ENCODE data around the gene CR1.
A peak's percentile ranks its signal among the peaks of the same experiment; 100 is the strongest.

Gene CR1

DNA sequence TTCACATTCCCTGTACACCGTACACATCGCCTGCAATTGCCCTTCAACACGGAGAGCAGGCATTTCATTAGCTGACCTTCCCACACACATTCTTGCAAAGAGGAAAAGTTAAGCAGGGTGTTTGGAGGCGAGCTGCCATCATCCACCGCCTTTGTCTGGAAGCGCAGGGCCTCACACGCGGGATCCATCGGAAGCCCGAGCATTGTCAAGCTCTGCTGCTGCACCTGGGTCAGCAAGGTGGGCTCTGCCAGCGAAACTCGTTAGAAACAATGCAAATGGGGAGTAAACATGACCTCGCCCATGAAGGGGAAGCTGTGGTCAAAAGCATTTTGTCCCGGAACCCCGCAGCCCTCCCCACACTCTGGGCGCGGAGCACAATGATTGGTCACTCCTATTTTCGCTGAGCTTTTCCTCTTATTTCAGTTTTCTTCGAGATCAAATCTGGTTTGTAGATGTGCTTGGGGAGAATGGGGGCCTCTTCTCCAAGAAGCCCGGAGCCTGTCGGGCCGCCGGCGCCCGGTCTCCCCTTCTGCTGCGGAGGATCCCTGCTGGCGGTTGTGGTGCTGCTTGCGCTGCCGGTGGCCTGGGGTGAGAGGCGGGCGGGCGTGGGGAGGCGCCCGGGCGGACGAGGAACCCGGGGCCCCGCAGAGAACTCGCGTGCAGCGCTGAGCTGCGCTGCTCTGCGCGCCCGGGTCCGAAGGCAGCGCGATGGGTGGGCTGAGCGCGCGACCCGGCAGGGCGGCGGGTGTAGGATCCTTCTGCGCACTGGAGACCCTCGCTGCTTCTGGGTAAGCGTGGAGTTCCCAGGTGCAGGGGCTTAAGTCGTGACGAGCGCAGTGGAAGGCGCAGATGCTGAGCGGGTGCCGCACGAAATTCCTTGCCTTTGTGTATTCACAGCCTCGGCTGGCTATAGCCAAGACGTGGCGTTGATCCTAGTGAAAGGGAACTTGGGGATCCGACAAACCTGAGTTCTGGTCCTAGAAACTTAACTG, at the start of gene CR1:
TSS of gene CR1 (plus strand) at position 357 of the 992 bp plus-strand sequence. CDS start at position 468, 111 bp downstream.
- ATAC-seq (peak; percentile 70), DNase-seq (peak; percentile 23 to 46)
- Mint-ChIP-seq H3K4me1 (peaks cover 23% of the 10 kb centered on the region), H3K27me3 (peaks cover 18% of the 10 kb centered on the region), H3K27ac (peak within 1 kb of the TSS in 1 of 2 donors; percentile 65), H3K9me3 (no peaks in the 10 kb centered on the region), H3K4me3 (peak within 1 kb of the TSS; percentile 79 to 85)

DNA sequence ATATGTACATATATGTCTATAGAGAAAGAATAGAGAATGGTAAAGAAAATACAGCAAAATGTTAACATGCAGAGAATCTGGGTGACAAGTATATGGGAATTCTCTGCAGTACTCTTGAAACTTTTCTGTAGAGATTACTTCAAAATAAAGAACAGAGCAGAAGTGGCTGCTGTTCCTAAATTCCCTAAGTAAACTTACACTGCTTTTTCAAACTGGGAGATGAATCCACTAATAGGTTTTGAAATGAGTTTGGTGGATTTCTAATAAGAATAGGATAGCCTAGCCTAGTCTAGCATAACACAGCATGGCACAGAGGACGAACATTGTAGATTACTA, 42.3 kb upstream of the CR1 start:
- H3K9me3 Mint-ChIP-seq = no peaks in the 10 kb centered on the region
- no peak for DNase-seq
- H3K27me3 Mint-ChIP-seq = peaks cover 17% of the 10 kb centered on the region
- no peak for ATAC-seq
- no peaks in the 10 kb centered on the region for H3K4me1 Mint-ChIP-seq
- H3K27ac Mint-ChIP-seq = no peak overlapping the region
- peak overlapping the region; percentile 63 to 73 for H3K4me3 Mint-ChIP-seq

DNA sequence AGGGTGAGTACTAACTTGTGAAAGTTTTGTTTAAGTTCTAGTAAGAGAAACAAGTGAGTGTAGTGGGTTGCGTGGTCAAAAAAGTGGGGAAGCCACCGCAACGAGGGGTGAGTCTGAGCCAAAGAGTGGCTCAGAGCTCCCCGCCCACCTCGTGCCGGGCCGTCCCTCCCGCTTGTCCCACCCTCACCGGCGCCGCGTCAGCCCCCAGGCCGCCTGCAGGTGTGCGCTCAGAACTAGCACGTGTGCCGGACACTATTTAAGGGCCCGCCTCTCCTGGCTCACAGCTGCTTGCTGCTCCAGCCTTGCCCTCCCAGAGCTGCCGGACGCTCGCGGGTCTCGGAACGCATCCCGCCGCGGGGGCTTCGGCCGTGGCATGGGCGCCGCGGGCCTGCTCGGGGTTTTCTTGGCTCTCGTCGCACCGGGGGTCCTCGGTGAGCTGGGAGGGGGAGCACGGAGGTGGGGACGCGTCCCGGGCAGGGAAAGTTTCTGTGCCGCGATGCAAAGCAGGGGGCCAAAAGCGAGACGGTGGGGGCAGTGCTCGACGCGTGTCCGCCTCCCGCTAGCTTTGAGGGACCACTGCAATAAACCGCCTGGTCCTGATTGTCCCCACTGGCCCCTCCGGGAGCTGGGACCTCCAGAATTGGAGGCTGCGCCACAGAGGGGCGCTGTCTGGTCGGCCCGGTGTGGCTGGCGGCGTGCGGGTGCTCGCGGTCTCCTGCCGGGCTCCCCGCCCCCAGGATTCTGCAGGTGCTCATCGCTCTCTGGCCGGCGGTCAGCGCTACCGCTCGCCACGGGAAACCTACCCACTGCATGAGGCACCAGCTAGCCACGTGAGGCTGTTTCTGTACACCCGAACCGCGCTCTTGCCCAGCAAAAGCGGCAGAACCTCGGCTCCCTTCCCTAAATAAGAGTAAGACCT, 41.7 kb upstream of the CR1 start, which contains the start of gene CR2:
TSS of gene CR2 (plus strand) at position 283 of the 919 bp plus-strand sequence. CDS start at position 374, 91 bp downstream.
- Mint-ChIP-seq H3K4me3 (peak within 1 kb of the TSS; percentile 63 to 73), H3K4me1 (no peaks in the 10 kb centered on the region), H3K9me3 (no peaks in the 10 kb centered on the region), H3K27ac (no peak within 1 kb of the TSS), H3K27me3 (peaks cover 17% of the 10 kb centered on the region)
- peak; percentile 55 to 56 for DNase-seq
- peak; percentile 89 for ATAC-seq

DNA sequence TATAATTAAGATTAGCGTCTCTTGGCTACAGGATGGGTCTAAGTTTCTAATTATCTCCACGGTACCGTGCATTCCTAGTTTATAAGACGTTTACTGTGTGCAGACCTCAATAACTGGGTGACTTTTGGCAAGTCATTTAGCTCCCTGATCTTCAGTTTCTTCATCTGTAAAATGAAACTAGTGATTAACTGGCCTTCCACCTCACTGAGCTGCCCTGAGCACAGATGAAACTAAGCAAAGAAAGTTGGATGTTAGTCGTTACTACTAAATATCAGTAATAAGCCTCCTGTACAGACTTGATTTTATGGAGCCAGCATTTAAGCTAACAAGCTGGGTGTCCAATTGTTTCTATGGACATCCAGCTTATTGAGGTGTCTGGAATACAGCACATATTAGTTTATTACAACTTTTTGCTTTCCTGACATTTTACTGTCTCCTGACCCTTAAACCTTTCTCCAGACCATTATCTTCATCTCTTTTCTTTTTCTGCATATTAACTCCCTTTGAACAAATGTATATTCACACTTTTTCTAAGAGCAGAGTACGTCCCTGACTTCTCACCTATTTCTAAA, 40.7 kb upstream of the CR1 start:
- peak; percentile 44 for ATAC-seq
- Mint-ChIP-seq H3K27ac (no peak overlapping the region), H3K4me1 (peaks cover 5% of the 10 kb centered on the region), H3K27me3 (peaks cover 10% of the 10 kb centered on the region), H3K9me3 (no peaks in the 10 kb centered on the region), H3K4me3 (peak overlapping the region; percentile 63 to 73)
- no peak for DNase-seq

- DNase-seq (no peak), ATAC-seq (no peak)
- Mint-ChIP-seq H3K27me3 (no peaks in the 10 kb centered on the region), H3K4me1 (peaks cover 24% of the 10 kb centered on the region), H3K4me3 (no peak overlapping the region), H3K27ac (no peak overlapping the region), H3K9me3 (no peaks in the 10 kb centered on the region)
Measured at GRCh38 chr1:207458414-207458813, 37.5 kb upstream of the CR1 start.

GRCh38 chr1:207459008-207459407, 36.9 kb upstream of the CR1 start:
- H3K4me3 Mint-ChIP-seq = no peak overlapping the region
- no peaks in the 10 kb centered on the region for H3K9me3 Mint-ChIP-seq
- peak in 1 of 2 donors; percentile 10 for DNase-seq
- no peaks in the 10 kb centered on the region for H3K27me3 Mint-ChIP-seq
- H3K27ac Mint-ChIP-seq = no peak overlapping the region
- peak; percentile 37 for ATAC-seq
- peaks cover 30% of the 10 kb centered on the region for H3K4me1 Mint-ChIP-seq

DNA sequence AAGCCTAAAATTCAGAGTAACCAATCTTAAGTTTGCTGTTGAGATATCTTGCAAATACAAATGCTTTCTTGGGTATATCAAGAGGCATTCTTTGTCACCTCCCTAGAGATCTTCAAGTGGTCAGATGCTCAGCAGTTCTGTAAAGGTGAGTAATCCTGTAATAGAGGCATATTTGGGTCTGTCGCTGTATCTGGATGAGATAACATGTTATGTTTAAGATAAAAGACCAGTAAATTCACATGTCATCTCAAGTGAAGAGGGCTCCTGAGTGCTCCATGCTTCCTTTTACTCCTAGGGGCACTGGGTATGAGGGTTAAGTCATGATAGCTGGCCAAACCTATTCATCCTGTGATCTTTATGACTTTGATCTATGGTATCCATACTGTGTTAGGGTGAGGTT, 34.3 kb upstream of the CR1 start:
- Mint-ChIP-seq H3K9me3 (no peaks in the 10 kb centered on the region), H3K4me1 (peaks cover 38% of the 10 kb centered on the region), H3K27me3 (no peaks in the 10 kb centered on the region), H3K27ac (no peak overlapping the region), H3K4me3 (no peak overlapping the region)
- DNase-seq (no peak), ATAC-seq (no peak)

DNA sequence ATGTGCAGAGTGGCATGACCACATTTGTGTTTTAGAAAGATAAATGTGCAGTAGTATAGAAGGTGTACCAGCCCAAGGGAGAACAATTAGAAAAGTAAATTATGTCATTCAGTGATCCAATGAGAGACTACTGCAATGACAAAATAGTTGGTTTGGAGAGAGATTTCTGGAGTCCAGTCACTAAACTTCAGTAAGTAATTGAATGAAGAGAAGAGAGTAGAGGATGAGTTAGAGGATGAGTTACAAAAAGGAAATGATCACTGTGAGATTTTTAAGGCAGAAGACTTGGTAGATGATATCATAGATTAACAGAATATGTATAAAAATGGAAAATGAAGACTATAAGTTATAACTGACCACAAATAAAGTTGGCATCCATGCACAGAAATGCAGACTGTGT, 33.4 kb upstream of the CR1 start:
- Mint-ChIP-seq H3K9me3 (no peaks in the 10 kb centered on the region), H3K4me1 (peaks cover 42% of the 10 kb centered on the region), H3K4me3 (no peak overlapping the region), H3K27me3 (no peaks in the 10 kb centered on the region), H3K27ac (peak overlapping the region in 1 of 2 donors; percentile 2)
- no peak for ATAC-seq
- DNase-seq = no peak

DNA sequence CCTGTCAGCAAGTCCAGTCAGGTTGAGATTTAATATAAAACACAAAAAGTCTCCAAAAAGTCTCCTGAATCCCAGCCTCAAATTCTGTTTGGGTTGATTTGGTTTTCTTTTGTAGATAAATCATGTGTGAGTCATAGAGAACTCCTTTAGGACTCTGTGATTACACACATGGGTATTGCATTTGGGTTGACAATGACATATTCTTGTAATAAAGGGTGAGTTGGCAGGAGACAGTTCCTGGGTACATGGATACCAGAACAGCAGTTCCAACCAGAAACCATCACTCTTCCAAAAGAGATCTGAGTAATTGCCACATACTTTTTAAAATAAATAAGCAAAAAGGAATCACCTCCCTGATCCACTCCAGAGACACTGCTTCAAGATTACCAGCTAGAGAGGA, 32.9 kb upstream of the CR1 start:
- Mint-ChIP-seq H3K27ac (no peak overlapping the region), H3K4me3 (no peak overlapping the region), H3K9me3 (no peaks in the 10 kb centered on the region), H3K27me3 (no peaks in the 10 kb centered on the region), H3K4me1 (peaks cover 42% of the 10 kb centered on the region)
- ATAC-seq = peak; percentile 62
- DNase-seq = no peak

DNA sequence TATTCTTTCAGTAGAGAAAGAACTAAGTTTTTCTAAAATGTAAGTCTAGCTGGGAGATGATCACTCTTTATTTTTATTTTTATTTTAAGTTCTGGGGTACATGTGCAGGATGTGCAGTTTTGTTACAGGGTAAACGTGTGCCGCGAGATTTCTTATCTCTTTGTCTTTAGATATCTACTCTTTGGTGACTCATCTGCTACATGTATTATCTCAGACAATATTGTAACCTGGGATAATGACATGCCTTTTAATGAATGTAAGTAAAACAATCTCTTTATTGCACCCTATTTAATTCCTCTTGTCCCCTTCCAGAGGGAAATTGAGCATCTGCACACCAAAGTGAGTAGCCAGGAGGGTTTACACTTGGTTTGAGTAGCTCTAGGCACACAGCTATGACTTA, 32.4 kb upstream of the CR1 start:
- Mint-ChIP-seq H3K4me3 (no peak overlapping the region), H3K4me1 (peaks cover 42% of the 10 kb centered on the region), H3K9me3 (no peaks in the 10 kb centered on the region), H3K27me3 (no peaks in the 10 kb centered on the region), H3K27ac (no peak overlapping the region)
- ATAC-seq (no peak), DNase-seq (no peak)

- Mint-ChIP-seq H3K4me1 (peaks cover 22% of the 10 kb centered on the region), H3K9me3 (no peaks in the 10 kb centered on the region), H3K4me3 (no peak overlapping the region), H3K27me3 (no peaks in the 10 kb centered on the region), H3K27ac (peak overlapping the region in 1 of 2 donors; percentile 49)
- ATAC-seq (peak; percentile 88), DNase-seq (no peak)
Measured at GRCh38 chr1:207470927-207471326, 25.0 kb upstream of the CR1 start.

DNA sequence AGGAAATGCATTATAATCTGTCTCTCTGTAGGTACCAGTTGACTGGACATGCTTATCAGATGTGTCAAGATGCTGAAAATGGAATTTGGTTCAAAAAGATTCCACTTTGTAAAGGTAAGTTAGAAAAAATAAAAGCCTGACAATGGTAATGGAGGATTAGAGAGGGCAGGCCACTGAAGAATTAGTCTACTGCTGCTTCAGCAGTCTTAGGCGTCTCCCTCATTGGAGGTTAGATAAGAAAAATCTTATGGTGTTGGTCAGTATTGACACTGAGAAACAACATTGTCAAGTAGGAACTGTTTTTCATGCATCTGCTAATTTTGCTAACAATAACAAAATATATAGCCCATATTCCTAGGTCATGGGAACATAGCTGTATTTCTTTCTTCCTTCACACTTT, 21.7 kb upstream of the CR1 start:
- Mint-ChIP-seq H3K27me3 (no peaks in the 10 kb centered on the region), H3K4me3 (no peak overlapping the region), H3K4me1 (peaks cover 16% of the 10 kb centered on the region), H3K27ac (no peak overlapping the region), H3K9me3 (no peaks in the 10 kb centered on the region)
- no peak for DNase-seq
- ATAC-seq = no peak

DNA sequence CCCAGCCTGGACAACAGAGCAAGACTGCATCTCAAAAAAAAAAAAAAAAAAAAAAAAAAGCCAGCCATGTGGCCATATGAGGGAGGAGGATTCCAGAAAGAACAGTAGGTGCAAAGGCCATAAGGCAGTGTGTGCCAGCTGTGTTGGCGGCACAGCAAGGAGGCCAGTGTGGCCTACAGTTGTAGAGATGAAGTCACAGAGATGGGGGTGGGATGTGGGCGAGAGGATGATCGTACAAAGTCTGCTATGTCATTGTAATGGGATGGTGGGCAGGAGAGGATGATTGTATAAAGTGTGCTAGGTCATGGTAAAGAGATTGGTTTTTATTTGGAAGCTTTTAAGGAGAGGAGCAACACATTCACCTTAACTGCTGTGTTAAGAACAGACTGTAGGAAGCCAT, 9.8 kb upstream of the CR1 start:
- Mint-ChIP-seq H3K27me3 (no peaks in the 10 kb centered on the region), H3K4me1 (no peaks in the 10 kb centered on the region), H3K9me3 (no peaks in the 10 kb centered on the region), H3K4me3 (no peak overlapping the region), H3K27ac (no peak overlapping the region)
- ATAC-seq (no peak), DNase-seq (no peak)

DNA sequence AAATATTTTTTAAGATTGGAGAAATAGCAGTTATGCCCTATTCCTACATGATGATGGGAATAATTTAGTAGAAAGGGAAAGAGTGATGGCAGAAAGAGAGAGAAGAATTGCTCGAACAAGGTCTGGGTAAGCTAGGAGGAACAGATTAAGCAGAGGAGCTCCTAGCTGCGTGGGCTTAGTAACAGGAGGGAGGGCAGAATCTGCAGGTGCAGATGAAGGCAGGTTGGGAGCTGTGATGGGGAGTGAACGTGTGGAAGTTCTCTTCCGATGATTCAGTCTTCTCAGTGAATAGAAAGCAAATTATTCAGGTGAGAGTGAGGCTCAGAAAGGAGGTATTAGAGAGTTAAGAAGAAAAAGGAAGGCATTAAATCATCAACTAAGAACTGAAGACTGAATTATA, 8.3 kb upstream of the CR1 start:
- DNase-seq (no peak), ATAC-seq (no peak)
- no peaks in the 10 kb centered on the region for H3K9me3 Mint-ChIP-seq
- no peaks in the 10 kb centered on the region for H3K4me1 Mint-ChIP-seq
- no peak overlapping the region for H3K4me3 Mint-ChIP-seq
- no peaks in the 10 kb centered on the region for H3K27me3 Mint-ChIP-seq
- peak overlapping the region in 1 of 2 donors; percentile 49 for H3K27ac Mint-ChIP-seq

- no peak for ATAC-seq
- H3K4me1 Mint-ChIP-seq = peaks cover 9% of the 10 kb centered on the region
- H3K4me3 Mint-ChIP-seq = no peak overlapping the region
- H3K27ac Mint-ChIP-seq = no peak overlapping the region
- DNase-seq = no peak
- peaks cover 18% of the 10 kb centered on the region for H3K27me3 Mint-ChIP-seq
- no peaks in the 10 kb centered on the region for H3K9me3 Mint-ChIP-seq
Measured at GRCh38 chr1:207493212-207493611, 2.7 kb upstream of the CR1 start.
